HEK293 (cell line): Measurements from ENCODE around the gene DDX47.
A peak's percentile ranks its signal among the peaks of the same experiment; 100 is the strongest.

Experiments
- CTCF ChIA-PET: fragments of 350-600 bp; formaldehyde crosslinking; extraction: SDS; loops from one replicate; lab custom pipeline; 2021; ENCODE audit warnings: antibody characterized with exemption; lab: Yijun Ruan, JAX
- POLR2A ChIA-PET: fragments of 300-600 bp; formaldehyde crosslinking; extraction: SDS; loops from one replicate; lab custom pipeline; 2020; ENCODE audit warnings: antibody characterized with exemption, inconsistent platforms; lab: Yijun Ruan, JAX
- H3K27ac ChIP-seq: fragments of 200-500 bp; sonication (Bioruptor generic); 2 replicates; pipeline ENCODE4 v1.5.1; 2014; ENCODE audit warnings: low read depth, low read length, control low read depth, inconsistent platforms; ENCODE audit errors: extremely low read depth
- H3K36me3 ChIP-seq, 2 experiments: fragments of 200-500 bp in 1 of 2; sonication (Bioruptor generic) in 1 of 2; 1 replicate in 1 of 2; 2 replicates in 1 of 2; pipeline ENCODE4 v1.5.1; 2014 to 2017; ENCODE audit warnings: inconsistent platforms in 2 of 2, low read length in 2 of 2; ENCODE audit not compliant: control insufficient read depth in 2 of 2, insufficient read depth in 1 of 2
- H3K4me1 ChIP-seq: fragments of 200-500 bp; sonication (Bioruptor generic); 2 replicates; pipeline ENCODE4 v1.5.1; 2014; ENCODE audit warnings: mild to moderate bottlenecking, low read length, inconsistent platforms; ENCODE audit not compliant: control insufficient read depth, insufficient read depth
- H3K4me3 ChIP-seq: 2 replicates; pipeline ENCODE4 v1.5.1; 2011; ENCODE audit warnings: low read depth, mild to moderate bottlenecking, control low read depth, low read length, moderate library complexity
- H3K9me3 ChIP-seq: fragments of 200-500 bp; sonication (Bioruptor generic); 2 replicates; pipeline ENCODE4 v1.5.1; 2014; ENCODE audit warnings: low read depth, low read length, inconsistent platforms; ENCODE audit not compliant: control insufficient read depth, insufficient read depth
- HOXA7 ChIP-seq: sonication (generic); formaldehyde crosslinking; IDR thresholded peaks from 2 replicates; pipeline ENCODE4 v1.8.1; 2022; ENCODE audit warnings: missing genetic modification reagents, borderline replicate concordance
- KLF8 ChIP-seq: fragments of 450-650 bp; formaldehyde crosslinking; IDR thresholded peaks from 2 replicates; pipeline ENCODE4 v1.5.1; 2016; ENCODE audit warnings: missing biosample characterization, missing genetic modification characterization
- SETDB1 ChIP-seq: IDR thresholded peaks from one replicate; pipeline ENCODE4 v1.6.1; 2017; ENCODE audit warnings: mild to moderate bottlenecking, low read length, moderate library complexity, mixed read lengths; ENCODE audit not compliant: insufficient read length
- SP7 ChIP-seq: fragments of 450-650 bp; formaldehyde crosslinking; IDR thresholded peaks from 2 replicates; pipeline ENCODE4 v1.5.1; 2016; ENCODE audit warnings: missing biosample characterization, missing genetic modification characterization
- ZBTB17 ChIP-seq: fragments of 450-650 bp; formaldehyde crosslinking; IDR thresholded peaks from 2 replicates; pipeline ENCODE4 v1.5.1; 2016; ENCODE audit warnings: missing biosample characterization, missing genetic modification characterization
- ZBTB21 ChIP-seq: fragments of 450-650 bp; formaldehyde crosslinking; IDR thresholded peaks from 2 replicates; pipeline ENCODE4 v1.5.1; 2017; ENCODE audit warnings: missing biosample characterization, missing genetic modification characterization
- ZEB2 ChIP-seq: fragments of 450-650 bp; formaldehyde crosslinking; IDR thresholded peaks from 2 replicates; pipeline ENCODE4 v1.5.1; 2016; ENCODE audit warnings: missing biosample characterization, missing genetic modification characterization
- ZFHX2 ChIP-seq: fragments of 450-650 bp; formaldehyde crosslinking; conservative IDR thresholded peaks from 2 replicates; pipeline ENCODE4 v1.5.1; 2016; ENCODE audit warnings: missing biosample characterization, missing genetic modification characterization
- ZNF112 ChIP-seq: fragments of 450-650 bp; formaldehyde crosslinking; IDR thresholded peaks from 2 replicates; pipeline ENCODE4 v1.5.0; 2017; ENCODE audit warnings: missing biosample characterization, missing genetic modification characterization
- ZNF221 ChIP-seq: fragments of 450-650 bp; formaldehyde crosslinking; IDR thresholded peaks from 2 replicates; pipeline ENCODE4 v1.5.1; 2017; ENCODE audit warnings: missing biosample characterization, missing genetic modification characterization, borderline replicate concordance
- ZNF248 ChIP-seq: fragments of 450-650 bp; formaldehyde crosslinking; IDR thresholded peaks from 2 replicates; pipeline ENCODE4 v1.5.1; 2017; ENCODE audit warnings: missing biosample characterization, missing genetic modification characterization
- ZNF324 ChIP-seq: fragments of 450-650 bp; formaldehyde crosslinking; IDR thresholded peaks from 2 replicates; pipeline ENCODE4 v1.5.1; 2016; ENCODE audit warnings: missing biosample characterization, missing genetic modification characterization
- ZNF354C ChIP-seq: fragments of 450-650 bp; formaldehyde crosslinking; IDR thresholded peaks from 2 replicates; pipeline ENCODE4 v1.5.1; 2016; ENCODE audit warnings: missing biosample characterization, missing genetic modification characterization, low read depth, borderline replicate concordance
- ZNF514 ChIP-seq: fragments of 450-650 bp; formaldehyde crosslinking; IDR thresholded peaks from 2 replicates; pipeline ENCODE4 v1.5.1; 2016; ENCODE audit warnings: missing biosample characterization, missing genetic modification characterization
- ZNF626 ChIP-seq: fragments of 450-650 bp; sonication (Bioruptor Pico); formaldehyde crosslinking; IDR thresholded peaks from 2 replicates; pipeline ENCODE4 v1.5.1; 2018; ENCODE audit warnings: missing biosample characterization, missing genetic modification characterization, inconsistent platforms
- ZNF658 ChIP-seq: fragments of 450-650 bp; formaldehyde crosslinking; IDR thresholded peaks from 2 replicates; pipeline ENCODE4; 2016; ENCODE audit warnings: missing biosample characterization, missing genetic modification characterization
- ZNF677 ChIP-seq: fragments of 450-650 bp; IDR thresholded peaks from 2 replicates; pipeline ENCODE4 v1.5.0; 2018; ENCODE audit warnings: missing biosample characterization, mild to moderate bottlenecking, missing genetic modification characterization, moderate library complexity
- ZNF785 ChIP-seq: fragments of 450-650 bp; formaldehyde crosslinking; IDR thresholded peaks from 2 replicates; pipeline ENCODE4 v1.5.1; 2016; ENCODE audit warnings: missing biosample characterization, missing genetic modification characterization
- TF ChIP-seq, protein P1 (sequence below): fragments of 450-650 bp; formaldehyde crosslinking; IDR thresholded peaks from 2 replicates; pipeline ENCODE4 v1.5.1; 2016; ENCODE audit warnings: missing biosample characterization, missing genetic modification characterization
- TF ChIP-seq, protein P2 (sequence below): fragments of 450-650 bp; formaldehyde crosslinking; IDR thresholded peaks from 2 replicates; pipeline ENCODE4 v1.5.1; 2016; ENCODE audit warnings: missing biosample characterization, missing genetic modification characterization
- TF ChIP-seq, protein P3 (sequence below): fragments of 450-650 bp; formaldehyde crosslinking; IDR thresholded peaks from 2 replicates; pipeline ENCODE4 v1.5.1; 2016; ENCODE audit warnings: missing biosample characterization, missing genetic modification characterization, low read depth
- TF ChIP-seq, protein P4 (sequence below): fragments of 450-650 bp; formaldehyde crosslinking; IDR thresholded peaks from 2 replicates; pipeline ENCODE4 v1.5.1; 2016; ENCODE audit warnings: missing biosample characterization, missing genetic modification characterization, borderline replicate concordance

Gene DDX47

DNA sequence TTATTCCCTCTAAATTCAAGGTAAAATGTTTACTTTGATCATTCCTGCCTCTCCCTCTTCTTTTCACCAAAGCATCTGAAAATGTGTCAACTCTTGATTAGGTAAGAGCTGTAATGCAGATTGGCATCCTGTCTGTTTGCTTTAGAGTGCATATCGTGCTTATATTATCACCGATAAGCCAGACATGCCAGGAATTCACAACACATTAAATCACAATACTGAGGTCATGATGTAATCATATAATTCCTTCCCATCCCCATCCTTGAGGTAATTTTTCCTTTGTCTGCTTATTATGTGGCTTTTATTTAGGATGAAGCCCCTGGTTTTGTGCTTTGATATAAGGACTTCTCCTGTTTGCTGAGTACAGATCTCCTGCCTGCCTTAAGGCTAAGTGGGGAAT lies 10.2 kb downstream of the DDX47 start (continued):
- TF ChIP-seq, protein P1, sequence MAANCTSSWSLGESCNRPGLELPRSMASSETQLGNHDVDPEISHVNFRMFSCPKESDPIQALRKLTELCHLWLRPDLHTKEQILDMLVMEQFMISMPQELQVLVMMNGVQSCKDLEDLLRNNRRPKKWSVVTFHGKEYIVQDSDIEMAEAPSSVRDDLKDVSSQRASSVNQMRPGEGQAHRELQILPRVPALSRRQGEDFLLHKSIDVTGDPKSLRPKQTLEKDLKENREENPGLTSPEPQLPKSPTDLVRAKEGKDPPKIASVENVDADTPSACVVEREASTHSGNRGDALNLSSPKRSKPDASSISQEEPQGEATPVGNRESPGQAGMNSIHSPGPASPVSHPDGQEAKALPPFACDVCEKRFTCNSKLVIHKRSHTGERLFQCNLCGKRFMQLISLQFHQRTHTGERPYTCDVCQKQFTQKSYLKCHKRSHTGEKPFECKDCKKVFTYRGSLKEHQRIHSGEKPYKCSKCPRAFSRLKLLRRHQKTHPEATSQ (tag by site-specific recombination), result no peak
- TF ChIP-seq ZNF785 (tag by site-specific recombination) (no peak), HOXA7 (CRISPR knock-in tag) (no peak), SP7 (peak; percentile 43; the same call in 1 of the 2 replicates), ZBTB17 (tag by site-specific recombination) (peak; percentile 12; the same call in 1 of the 2 replicates), SETDB1 (no peak), KLF8 (tag by site-specific recombination) (peak; percentile 52; the same call in 1 of the 2 replicates)
- TF ChIP-seq, protein P2, sequence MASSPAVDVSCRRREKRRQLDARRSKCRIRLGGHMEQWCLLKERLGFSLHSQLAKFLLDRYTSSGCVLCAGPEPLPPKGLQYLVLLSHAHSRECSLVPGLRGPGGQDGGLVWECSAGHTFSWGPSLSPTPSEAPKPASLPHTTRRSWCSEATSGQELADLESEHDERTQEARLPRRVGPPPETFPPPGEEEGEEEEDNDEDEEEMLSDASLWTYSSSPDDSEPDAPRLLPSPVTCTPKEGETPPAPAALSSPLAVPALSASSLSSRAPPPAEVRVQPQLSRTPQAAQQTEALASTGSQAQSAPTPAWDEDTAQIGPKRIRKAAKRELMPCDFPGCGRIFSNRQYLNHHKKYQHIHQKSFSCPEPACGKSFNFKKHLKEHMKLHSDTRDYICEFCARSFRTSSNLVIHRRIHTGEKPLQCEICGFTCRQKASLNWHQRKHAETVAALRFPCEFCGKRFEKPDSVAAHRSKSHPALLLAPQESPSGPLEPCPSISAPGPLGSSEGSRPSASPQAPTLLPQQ (tag by site-specific recombination), result peak; percentile 56
- TF ChIP-seq, protein P3, sequence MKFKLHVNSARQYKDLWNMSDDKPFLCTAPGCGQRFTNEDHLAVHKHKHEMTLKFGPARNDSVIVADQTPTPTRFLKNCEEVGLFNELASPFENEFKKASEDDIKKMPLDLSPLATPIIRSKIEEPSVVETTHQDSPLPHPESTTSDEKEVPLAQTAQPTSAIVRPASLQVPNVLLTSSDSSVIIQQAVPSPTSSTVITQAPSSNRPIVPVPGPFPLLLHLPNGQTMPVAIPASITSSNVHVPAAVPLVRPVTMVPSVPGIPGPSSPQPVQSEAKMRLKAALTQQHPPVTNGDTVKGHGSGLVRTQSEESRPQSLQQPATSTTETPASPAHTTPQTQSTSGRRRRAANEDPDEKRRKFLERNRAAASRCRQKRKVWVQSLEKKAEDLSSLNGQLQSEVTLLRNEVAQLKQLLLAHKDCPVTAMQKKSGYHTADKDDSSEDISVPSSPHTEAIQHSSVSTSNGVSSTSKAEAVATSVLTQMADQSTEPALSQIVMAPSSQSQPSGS (tag by site-specific recombination), result peak; percentile 64

DNA sequence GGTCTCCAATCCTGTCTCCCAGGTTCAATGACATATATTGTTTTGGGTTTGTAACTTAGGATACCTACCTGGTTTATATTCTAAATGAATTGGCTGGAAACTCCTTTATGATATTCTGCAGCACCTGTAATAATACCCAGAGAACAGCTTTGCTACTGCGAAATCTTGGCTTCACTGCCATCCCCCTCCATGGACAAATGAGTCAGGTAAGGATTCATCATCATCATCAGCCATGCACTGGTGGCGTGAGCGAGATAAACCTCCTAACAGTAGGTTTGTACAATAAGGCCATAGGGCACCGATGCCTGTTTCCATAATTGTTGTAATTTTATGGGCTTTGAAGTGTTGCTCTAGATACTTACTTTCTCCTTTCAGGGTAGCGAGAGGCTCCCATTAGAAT lies 10.7 kb downstream of the DDX47 start:
- H3K27ac ChIP-seq, result no peak overlapping the region
- H3K9me3 ChIP-seq, result no peaks in the 10 kb centered on the region
- peaks cover 5% of the 10 kb centered on the region; the same call in 1 of the 2 replicates for H3K4me1 ChIP-seq
- POLR2A ChIA-PET, result interaction anchor here (0.8 to 2.0 kb wide), 3 partner anchors 10 to 67 kb away, joined by 3 to 24 read pairs (median 11); partner anchors contain the start of gene GPRC5A
- CTCF ChIA-PET, result interaction anchor here (0.8 to 1.2 kb wide), 3 partner anchors 10 to 13 kb away, joined by 3 to 8 read pairs (median 5); partner anchors contain the start of gene DDX47
- no peak overlapping the region for H3K4me3 ChIP-seq
- peaks cover 65 to 84% of the 10 kb centered on the region in 2 experiments for H3K36me3 ChIP-seq
- TF ChIP-seq ZNF514 (tag by site-specific recombination) (no peak), ZNF112 (tag by site-specific recombination) (no peak), ZBTB21 (tag by site-specific recombination) (no peak), ZNF248 (tag by site-specific recombination) (no peak), ZNF354C (tag by site-specific recombination) (no peak), ZNF658 (no peak), ZNF626 (tag by site-specific recombination) (no peak), ZNF677 (tag by site-specific recombination) (no peak), ZNF324 (tag by site-specific recombination) (no peak), ZFHX2 (tag by site-specific recombination) (no peak), ZEB2 (tag by site-specific recombination) (no peak), ZNF221 (tag by site-specific recombination) (no peak)
- TF ChIP-seq, protein P3 (tag by site-specific recombination), result no peak
- TF ChIP-seq, protein P4, sequence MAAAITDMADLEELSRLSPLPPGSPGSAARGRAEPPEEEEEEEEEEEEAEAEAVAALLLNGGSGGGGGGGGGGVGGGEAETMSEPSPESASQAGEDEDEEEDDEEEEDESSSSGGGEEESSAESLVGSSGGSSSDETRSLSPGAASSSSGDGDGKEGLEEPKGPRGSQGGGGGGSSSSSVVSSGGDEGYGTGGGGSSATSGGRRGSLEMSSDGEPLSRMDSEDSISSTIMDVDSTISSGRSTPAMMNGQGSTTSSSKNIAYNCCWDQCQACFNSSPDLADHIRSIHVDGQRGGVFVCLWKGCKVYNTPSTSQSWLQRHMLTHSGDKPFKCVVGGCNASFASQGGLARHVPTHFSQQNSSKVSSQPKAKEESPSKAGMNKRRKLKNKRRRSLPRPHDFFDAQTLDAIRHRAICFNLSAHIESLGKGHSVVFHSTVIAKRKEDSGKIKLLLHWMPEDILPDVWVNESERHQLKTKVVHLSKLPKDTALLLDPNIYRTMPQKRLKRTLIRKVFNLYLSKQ (tag by site-specific recombination), result no peak
- TF ChIP-seq, all 188 proteins: peak for 0
